ENCODE measurements around the gene PRKD2. TPM values are rescaled to one million over a fixed set of nuclear protein-coding genes. Genes with fewer than 3 reads are reported as not detected.

Gene PRKD2
- total RNA-seq, 1 experiment from 2014 or later = 7.3 TPM

GRCh38 chr19:46725036-46725820 is 8.3 kb upstream of the PRKD2 start:
- DNase-seq (ENCODE audit: low read depth in 1 of 2, low spot score in 2 of 2) = no peak
- H3K27ac ChIP-seq = no peak overlapping the region
- H3K4me1 ChIP-seq (replicated peaks) = no peaks in the 10 kb centered on the region
- no peaks in the 10 kb centered on the region for H3K9me3 ChIP-seq (replicated peaks)
- H3K27me3 ChIP-seq (replicated peaks) = no peaks in the 10 kb centered on the region
- no peak overlapping the region for H3K4me3 ChIP-seq
- peaks cover 95% of the 10 kb centered on the region for H3K36me3 ChIP-seq

DNA sequence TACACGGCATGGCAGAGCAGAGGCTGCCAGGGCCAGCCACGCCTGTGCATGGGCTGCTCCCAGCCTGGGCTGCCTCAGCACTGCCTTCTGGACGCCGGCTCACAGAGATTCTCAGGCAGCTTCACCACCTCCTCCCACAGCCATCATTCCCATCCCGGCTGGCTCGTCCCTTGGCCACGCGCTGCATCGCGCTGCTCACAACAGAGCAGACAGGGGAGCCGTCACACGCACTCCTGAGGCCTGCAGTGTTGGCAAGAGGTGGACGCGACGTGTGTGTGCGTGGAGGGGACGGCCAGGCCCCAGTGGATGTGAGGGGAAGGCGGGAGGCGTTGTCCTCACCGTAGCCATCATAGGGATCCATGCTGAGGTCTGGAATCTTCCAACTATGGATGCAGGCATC is 7.6 kb upstream of the PRKD2 start:
- Histone ChIP-seq H3K36me3 (peaks cover 94% of the 10 kb centered on the region), H3K4me1 (replicated peaks) (no peaks in the 10 kb centered on the region), H3K4me3 (no peak overlapping the region), H3K27ac (no peak overlapping the region), H3K9me3 (replicated peaks) (no peaks in the 10 kb centered on the region), H3K27me3 (replicated peaks) (no peaks in the 10 kb centered on the region)
- no peak for DNase-seq (ENCODE audit: low read depth in 1 of 2, low spot score in 2 of 2)

GRCh38 chr19:46723471-46723870 is 6.6 kb upstream of the PRKD2 start:
- Histone ChIP-seq H3K27ac (no peak overlapping the region), H3K9me3 (replicated peaks) (no peaks in the 10 kb centered on the region), H3K4me3 (no peak overlapping the region), H3K36me3 (peaks cover 92% of the 10 kb centered on the region), H3K27me3 (replicated peaks) (no peaks in the 10 kb centered on the region), H3K4me1 (replicated peaks) (no peaks in the 10 kb centered on the region)
- no peak for DNase-seq (ENCODE audit: low read depth in 1 of 2, low spot score in 2 of 2)

DNA sequence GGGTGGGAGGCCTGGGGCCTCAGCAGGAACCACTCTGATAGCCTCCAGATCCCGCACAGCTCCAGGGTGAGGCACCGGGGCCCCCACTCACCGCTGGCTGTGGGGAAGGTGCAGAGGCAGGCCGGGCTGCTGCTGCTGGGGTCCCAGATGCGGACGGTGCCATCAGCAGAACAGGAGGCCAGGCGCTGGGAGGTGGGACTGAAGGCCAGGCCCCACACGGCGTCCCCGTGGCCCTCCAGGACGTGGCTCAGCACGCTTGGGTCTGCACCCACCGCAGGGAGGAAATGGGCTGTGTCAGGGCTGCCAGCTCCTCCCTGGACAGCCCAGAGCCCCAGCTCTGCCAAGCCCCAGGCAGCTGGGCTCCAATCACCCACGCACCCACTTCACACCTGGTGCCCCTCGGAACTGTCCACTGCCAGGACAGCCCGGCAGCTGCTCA is 6.1 kb upstream of the PRKD2 start:
- Histone ChIP-seq H3K4me1 (replicated peaks) (peaks cover 2% of the 10 kb centered on the region; the same call in 1 of the 2 replicates), H3K27ac (no peak overlapping the region), H3K27me3 (replicated peaks) (no peaks in the 10 kb centered on the region), H3K9me3 (replicated peaks) (no peaks in the 10 kb centered on the region), H3K4me3 (no peak overlapping the region), H3K36me3 (peaks cover 91% of the 10 kb centered on the region)
- no peak for DNase-seq (ENCODE audit: low read depth in 1 of 2, low spot score in 2 of 2)

DNA sequence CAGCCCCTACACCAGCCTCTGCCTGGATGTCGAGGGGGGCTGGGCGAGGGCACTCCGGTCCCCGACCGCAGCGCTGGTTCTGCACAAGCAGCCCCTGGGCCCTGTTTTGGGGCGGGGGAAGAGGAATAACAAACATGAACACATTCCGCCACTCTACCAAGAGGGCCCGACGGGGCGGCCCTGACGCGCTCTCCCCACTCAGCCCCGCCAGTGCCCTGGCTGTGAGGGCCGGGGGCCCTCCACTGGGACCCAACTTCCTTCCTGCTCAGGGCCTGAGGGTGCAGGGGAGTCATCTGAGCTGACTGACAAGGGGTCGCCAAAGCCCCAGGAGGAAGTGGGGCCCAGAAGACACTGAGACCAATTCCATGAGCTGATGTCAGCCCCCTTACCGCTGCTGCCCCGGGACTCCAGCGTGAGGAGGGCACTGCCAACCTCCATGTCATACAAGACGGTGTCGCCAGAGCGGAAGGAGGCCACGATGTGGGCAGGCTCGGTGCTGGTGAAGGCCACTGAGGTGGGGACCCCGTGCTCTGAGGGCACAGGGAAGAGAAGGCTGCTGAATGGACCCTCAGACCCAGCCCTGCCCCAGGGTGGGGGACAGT is 5.6 kb upstream of the PRKD2 start:
- Histone ChIP-seq H3K9me3 (replicated peaks) (no peaks in the 10 kb centered on the region), H3K27me3 (replicated peaks) (no peaks in the 10 kb centered on the region), H3K36me3 (peaks cover 89% of the 10 kb centered on the region), H3K4me3 (no peak overlapping the region), H3K27ac (no peak overlapping the region), H3K4me1 (replicated peaks) (peaks cover 8% of the 10 kb centered on the region; the same call in 1 of the 2 replicates)
- no peak for DNase-seq (ENCODE audit: low read depth in 1 of 2, low spot score in 2 of 2)

DNA sequence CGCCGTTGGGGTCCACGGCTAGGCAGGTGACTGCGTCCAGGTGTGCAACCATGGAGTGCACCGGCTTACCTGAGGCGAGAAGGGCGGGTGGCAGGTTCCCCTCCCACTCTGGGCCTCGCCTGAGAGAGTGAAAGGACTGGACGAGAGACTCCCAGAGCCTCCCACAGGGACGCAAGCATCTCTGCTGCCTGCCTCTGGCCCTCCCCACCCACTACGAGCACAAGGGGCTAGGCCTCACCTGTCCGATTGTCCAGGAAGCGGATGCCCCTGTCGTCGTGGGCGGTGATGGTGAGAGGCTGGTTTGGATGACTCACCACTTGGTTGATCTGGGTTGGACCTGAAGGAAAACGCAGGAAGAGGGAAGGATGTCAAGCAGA is 5.1 kb upstream of the PRKD2 start:
- H3K27me3 ChIP-seq (replicated peaks) = no peaks in the 10 kb centered on the region
- H3K36me3 ChIP-seq = peaks cover 83% of the 10 kb centered on the region
- H3K27ac ChIP-seq = no peak overlapping the region
- peaks cover 11% of the 10 kb centered on the region; the same call in 1 of the 2 replicates for H3K4me1 ChIP-seq (replicated peaks)
- no peak for DNase-seq (ENCODE audit: low read depth in 1 of 2, low spot score in 2 of 2)
- H3K9me3 ChIP-seq (replicated peaks) = no peaks in the 10 kb centered on the region
- H3K4me3 ChIP-seq = no peak overlapping the region

- DNase-seq (ENCODE audit: low read depth in 1 of 2, low spot score in 2 of 2) = no peak
- H3K27ac ChIP-seq = no peak overlapping the region
- H3K27me3 ChIP-seq (replicated peaks) = no peaks in the 10 kb centered on the region
- no peak overlapping the region for H3K4me3 ChIP-seq
- H3K36me3 ChIP-seq = peaks cover 78% of the 10 kb centered on the region
- peaks cover 11% of the 10 kb centered on the region; the same call in 1 of the 2 replicates for H3K4me1 ChIP-seq (replicated peaks)
- no peaks in the 10 kb centered on the region for H3K9me3 ChIP-seq (replicated peaks)
These were observed 4.5 kb upstream of the PRKD2 start for GRCh38 chr19:46721269-46722003.

GRCh38 chr19:46720503-46721239 is 3.8 kb upstream of the PRKD2 start:
- Histone ChIP-seq H3K4me1 (replicated peaks) (peaks cover 16% of the 10 kb centered on the region), H3K27me3 (replicated peaks) (no peaks in the 10 kb centered on the region), H3K27ac (no peak overlapping the region), H3K4me3 (no peak overlapping the region), H3K9me3 (replicated peaks) (no peaks in the 10 kb centered on the region), H3K36me3 (peaks cover 70% of the 10 kb centered on the region)
- DNase-seq (ENCODE audit: low read depth in 1 of 2, low spot score in 2 of 2) = no peak

- Histone ChIP-seq H3K27me3 (replicated peaks) (no peaks in the 10 kb centered on the region), H3K9me3 (replicated peaks) (no peaks in the 10 kb centered on the region), H3K4me3 (no peak overlapping the region), H3K4me1 (replicated peaks) (peaks cover 24% of the 10 kb centered on the region), H3K27ac (no peak overlapping the region), H3K36me3 (peaks cover 64% of the 10 kb centered on the region)
- no peak for DNase-seq (ENCODE audit: low read depth in 1 of 2, low spot score in 2 of 2)
These were observed 3.0 kb upstream of the PRKD2 start for GRCh38 chr19:46719629-46720502.

- Histone ChIP-seq H3K4me1 (replicated peaks) (peaks cover 28% of the 10 kb centered on the region), H3K4me3 (no peak overlapping the region), H3K27ac (no peak overlapping the region), H3K36me3 (peaks cover 57% of the 10 kb centered on the region), H3K9me3 (replicated peaks) (no peaks in the 10 kb centered on the region), H3K27me3 (replicated peaks) (no peaks in the 10 kb centered on the region)
- DNase-seq (ENCODE audit: low read depth in 1 of 2, low spot score in 2 of 2) = no peak
These were observed 2.2 kb upstream of the PRKD2 start for GRCh38 chr19:46718934-46719622.

DNA sequence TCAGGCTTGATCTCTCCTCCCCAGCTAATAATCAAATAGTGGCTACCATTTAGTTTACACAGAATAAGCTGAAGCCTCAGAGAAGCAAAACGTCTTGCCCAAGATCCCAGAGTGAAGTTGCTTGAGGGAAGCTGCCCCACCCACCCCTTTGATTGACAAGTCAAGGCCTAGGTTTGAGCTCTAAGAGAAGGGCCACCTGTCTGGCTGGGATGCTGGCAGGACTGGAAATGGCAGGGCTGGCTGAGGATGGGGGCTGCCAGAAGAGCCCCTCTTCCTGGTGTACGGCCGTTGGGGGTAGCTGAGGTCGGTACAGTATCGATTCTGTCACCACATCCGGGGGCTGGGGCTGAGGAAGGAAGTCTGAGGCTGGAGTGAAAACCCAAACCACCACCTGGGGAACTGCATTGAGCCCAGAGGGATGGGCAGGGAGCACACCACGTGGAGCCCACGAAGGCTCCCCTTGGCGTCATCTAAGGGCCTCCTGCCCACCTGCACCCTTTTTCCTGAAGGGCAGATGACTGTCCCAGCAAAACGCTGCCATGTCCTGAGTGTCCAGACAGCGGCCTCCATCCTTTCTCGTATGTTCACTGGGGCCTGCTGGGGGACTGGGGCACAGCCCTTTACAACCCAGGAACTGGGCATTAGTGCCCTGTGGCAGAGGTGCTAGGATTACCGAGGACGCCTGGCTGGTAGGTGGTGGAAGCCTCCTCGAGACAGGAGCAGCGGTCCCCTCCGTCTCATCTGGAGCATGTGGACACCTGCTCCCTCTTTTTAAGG is 1.4 kb upstream of the PRKD2 start:
- H3K9me3 ChIP-seq (replicated peaks) = no peaks in the 10 kb centered on the region
- no peak overlapping the region for H3K4me3 ChIP-seq
- peaks cover 31% of the 10 kb centered on the region for H3K4me1 ChIP-seq (replicated peaks)
- H3K27me3 ChIP-seq (replicated peaks) = no peaks in the 10 kb centered on the region
- no peak for DNase-seq (ENCODE audit: low read depth in 1 of 2, low spot score in 2 of 2)
- no peak overlapping the region for H3K27ac ChIP-seq
- peaks cover 51% of the 10 kb centered on the region for H3K36me3 ChIP-seq

GRCh38 chr19:46717716-46718143 is 816 bp upstream of the PRKD2 start:
- Histone ChIP-seq H3K4me3 (peak overlapping the region; percentile 52), H3K9me3 (replicated peaks) (no peaks in the 10 kb centered on the region), H3K36me3 (peaks cover 45% of the 10 kb centered on the region), H3K27me3 (replicated peaks) (no peaks in the 10 kb centered on the region), H3K27ac (no peak overlapping the region), H3K4me1 (replicated peaks) (peaks cover 31% of the 10 kb centered on the region)
- DNase-seq (ENCODE audit: low read depth in 1 of 2, low spot score in 2 of 2) = no peak

Data from SJSA1 (cell line).